Bone marrow (tissue), 2 donors: ENCODE measurements around the gene CBR3.

Source experiments
- DNase-seq, 2 donors: peaks; one replicate each; lab custom pipeline; 2025; lab: John Stamatoyannopoulos, UW

Gene CBR3

DNA sequence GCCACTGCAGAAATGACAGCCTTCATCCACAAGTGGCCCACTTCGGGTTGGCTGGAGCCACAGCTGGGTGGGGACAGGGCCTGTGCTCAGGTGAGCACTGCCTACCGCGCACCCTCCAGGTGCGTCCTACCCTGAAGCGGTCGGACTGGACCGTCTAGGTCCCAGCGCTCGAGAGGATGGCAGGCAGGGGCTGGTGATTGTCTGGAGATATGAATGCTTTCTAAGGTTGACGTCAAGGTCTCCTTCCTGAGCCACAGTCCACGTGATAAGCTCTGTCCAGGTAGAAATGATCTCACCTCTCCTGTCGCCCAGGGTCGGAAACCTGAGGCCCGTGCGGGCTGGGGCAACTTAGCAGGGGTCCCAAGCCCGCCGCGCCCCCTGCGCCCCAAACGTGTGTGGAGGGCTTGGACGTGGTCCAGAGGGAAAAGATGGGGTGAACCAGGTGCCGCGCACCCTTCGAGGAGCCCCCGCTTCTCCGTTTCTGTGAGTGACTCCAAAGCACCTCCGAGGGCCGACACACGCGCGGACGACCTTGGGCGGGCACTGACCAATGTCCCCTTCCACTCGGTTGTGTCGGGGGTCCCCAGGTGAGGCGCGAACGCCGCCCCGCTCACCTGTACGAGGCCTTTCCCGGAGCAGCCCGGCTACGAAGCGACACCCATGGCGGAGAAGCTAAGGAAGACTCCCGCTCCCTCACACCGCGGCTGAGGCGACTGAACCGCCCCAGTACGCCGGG, 20.9 kb downstream of the CBR3 start:
- no peak for DNase-seq

DNA sequence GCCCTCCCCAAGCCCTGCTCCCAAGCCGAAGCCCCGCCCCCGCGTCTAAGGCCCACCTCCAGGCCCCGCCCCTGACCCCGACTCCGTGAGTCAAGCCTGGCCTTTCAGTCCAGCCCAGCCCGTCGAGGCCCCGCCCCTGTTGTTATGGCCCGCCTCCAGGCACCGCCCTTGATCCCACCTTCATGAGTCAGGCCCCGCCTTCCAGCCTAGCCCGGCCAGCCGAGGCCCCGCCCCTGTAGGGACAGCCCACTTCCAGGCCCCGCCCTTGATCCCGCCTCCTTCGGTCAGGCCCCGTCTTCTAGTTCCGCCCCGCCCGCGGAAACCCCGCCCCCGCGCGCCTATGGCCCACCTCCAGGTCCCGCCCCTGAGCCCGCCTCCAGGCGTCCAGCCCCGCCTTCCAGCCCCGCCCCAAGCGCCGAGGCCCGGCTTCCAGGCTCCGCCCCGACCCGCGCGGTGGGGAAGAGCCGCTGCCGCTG, 21.5 kb downstream of the CBR3 start:
- DNase-seq = peak; percentile 98 to 99

DNA sequence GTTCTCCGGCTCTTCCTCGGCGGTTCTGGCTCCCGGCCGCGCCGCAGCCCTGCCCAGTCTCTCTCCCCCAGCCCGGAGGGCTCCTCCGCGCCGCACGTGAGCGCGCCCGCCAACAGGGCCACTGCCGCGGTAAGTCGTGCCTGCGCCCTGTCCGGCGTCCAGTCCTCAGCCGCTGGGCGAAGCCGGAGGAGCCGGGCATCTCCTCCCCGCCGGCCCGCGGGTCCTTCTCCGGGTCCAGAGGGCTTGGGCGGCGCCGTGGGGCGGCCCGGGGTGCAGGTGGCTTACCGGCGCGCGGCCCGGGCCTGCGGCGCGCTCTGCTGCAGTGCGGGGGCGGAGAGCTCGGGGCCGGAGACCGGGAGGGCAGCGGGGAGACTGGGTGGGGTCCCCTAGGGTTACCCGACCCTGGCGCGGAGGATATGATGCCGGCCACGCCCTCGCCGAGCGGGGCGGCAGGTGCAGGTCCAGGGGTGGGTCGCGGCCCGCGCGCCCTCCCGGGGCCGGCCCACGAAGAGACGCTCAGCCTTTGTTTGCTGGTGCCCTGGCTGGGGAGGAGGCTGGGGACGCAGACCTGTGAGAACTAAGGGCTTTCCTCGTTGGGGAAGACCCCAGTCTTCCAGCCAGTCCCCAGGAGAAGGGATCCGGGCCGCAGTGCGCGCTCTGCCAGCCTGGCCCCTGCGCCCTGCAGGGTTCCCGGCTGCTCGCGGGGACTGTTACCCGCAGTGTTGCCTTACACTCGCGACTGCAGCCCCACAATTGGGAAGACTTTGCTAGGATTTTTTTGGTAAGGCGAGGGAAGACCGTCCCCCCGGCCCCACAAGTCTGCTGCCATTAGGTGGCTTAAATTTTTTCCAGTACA, 22.2 kb downstream of the CBR3 start, which contains the start of gene DOP1B:
Gene DOP1B (plus strand): TSS at position 10 of the 856 bp plus-strand sequence. CDS start 7,910 bp downstream, outside the sequence.
- DNase-seq = no peak

DNA sequence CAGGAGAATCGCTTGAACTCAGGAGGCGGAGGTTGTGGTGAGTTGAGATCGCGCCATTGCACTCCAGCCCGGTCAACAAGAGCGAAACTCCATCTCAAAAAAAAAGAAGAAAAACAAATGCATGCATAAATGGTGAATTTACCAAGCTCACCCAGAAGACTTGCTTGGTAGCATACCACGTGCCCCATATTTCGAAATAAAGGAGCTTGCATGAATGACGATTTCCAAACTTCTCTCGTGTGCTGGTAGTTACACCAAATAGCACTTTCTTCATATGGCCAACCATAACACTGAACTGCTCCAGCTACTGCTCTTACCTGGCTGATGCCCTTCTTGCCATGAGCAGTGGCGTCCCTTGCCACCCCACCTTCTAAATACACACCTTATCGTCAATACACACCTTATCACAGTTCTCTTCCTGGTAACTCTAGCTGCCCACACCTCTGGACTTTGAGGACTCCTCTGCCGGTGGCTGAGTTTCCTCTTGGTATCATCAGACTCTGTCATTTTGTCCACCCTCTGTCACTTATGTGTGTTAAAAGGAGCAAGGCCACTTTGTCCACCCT, 24.6 kb downstream of the CBR3 start:
- no peak for DNase-seq

DNA sequence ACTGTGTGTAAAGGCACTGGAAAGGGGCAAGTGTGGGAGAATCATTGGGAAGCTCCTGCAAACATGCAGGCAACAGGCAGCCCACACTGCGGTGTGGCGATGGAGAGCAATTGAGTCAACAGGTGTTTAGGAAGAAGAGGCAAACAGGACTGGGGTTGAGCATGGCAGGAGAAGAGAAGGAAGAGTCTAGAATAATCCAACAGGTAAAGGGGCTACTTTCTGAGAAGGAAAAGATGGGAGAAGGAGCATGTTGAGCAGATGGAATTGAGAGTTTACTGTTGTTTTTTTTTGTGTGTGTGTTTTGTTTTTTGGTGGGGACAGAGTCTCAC, 25.9 kb downstream of the CBR3 start:
- DNase-seq = no peak

DNA sequence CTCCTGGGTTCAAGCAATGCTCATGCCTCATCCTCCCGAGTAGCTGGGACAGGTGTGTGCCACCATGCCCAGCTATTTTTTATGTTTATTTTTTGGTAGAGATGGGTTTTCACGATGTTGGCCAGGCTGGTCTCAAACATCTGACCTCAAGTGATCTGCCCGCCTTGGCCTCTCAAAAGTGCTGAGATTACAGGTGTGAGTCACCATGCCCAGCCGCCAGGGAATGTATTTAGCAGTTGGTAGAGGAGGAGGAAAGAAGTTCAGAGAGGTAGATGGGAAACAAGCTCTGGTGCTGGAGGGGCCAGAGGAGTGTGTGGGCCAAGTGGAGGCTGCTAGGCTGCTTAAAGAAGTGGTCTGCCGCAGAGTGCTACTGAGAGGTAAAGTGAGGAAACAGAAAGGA, 27.8 kb downstream of the CBR3 start:
- DNase-seq = no peak

DNA sequence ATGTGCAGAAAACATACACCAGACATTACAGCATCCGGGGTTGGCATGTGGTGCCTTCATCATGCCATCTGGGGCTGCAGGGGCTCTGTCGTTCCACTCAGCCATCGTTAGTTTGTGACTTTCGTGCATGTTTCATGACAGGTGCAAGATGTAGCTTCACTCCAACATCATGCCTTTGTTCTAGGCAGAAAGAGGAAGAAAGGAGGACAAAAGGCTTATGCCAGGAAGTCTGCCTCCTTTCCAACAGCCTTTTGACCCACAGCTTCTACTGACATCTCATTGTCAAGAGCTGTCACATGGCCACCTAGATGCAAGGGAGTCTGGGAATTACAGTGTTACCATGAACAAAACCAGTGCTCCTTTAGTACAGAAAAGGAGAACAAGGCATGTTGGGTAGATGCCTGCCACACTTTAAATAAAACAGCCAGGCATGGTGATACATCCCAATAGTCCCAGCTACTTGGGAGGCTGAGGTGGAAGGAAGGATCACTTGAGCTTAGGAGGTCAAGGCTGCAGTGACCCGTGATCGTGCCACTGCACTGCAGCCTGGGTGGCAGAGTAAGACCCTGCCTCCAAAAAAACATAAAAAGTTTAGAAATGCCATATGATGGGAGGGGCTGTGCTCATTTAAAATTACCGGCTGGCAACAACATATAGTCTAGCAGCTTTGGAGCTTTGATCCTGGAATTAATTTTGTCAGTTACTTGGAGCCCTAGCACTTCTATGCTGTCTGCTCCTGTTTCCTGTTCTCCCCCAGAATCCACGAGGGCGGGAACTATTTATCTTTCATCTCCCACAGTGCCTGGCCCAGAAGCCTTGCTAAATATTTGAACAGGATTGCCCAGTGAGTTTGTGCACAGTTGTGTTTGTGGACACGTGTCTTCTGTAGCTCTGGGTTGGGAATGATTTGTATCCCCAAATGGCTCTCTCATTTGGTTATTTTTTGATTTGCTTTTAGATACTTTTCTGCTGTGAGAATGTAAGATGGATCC, 29.2 kb downstream of the CBR3 start:
- DNase-seq = peak in 1 of 2 donors; percentile 37

DNA sequence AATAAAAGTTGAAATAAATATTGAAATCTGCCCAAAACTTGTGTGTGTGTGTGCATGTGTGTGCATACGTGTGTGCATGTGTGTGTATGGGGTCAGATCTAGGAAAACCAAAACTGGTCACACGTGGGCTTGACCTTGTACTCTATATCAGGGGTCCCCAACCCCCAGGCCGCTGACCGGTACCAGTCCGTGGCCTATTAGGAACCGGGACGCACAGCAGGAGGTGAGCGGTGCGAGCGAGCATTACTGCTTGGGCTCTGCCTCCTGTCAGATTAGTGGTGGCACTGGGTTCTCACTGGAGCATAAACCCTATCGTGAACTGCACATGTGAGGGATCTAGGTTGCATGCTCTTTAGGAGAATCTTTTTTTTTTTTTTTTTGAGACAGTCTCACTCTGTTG, 30.5 kb downstream of the CBR3 start:
- no peak for DNase-seq

DNA sequence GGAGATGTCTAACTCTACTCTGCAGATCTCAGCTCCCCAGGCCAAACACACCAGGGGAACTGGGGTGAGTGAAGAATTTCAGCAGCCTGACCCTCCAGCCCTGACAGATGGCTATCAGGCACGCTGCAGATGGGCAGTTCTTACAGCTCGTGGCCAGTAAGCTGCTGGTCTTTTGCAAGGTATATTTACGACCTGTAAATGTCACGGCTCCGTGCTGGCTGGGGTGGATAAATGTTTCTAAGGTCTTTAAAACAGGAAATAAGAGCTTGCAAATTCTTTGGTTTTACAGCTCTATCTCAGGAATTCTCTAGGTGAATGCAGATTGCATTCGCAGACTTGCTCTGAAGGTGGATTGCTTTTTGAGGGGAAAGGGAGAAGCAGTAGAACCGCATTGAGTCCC, 31.8 kb downstream of the CBR3 start:
- DNase-seq = no peak

DNA sequence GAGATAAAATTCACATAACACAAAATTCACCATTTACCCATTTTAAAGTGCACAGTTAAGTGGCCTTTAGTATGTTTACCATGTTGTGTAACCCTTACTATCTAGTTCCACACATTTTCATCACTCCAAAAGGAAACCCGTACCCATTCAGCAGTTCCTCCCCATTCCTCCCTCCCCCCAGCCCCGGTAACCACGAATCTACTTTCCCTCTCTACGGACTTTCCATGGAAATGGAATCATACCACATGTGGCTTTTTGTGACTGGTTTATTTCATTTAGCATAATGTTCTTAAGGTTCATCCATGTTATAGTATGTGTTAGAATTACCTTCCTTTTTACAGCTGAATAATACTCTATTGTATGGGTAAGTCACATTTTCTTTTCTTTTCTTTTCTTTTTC, 32.7 kb downstream of the CBR3 start:
- DNase-seq = no peak

DNA sequence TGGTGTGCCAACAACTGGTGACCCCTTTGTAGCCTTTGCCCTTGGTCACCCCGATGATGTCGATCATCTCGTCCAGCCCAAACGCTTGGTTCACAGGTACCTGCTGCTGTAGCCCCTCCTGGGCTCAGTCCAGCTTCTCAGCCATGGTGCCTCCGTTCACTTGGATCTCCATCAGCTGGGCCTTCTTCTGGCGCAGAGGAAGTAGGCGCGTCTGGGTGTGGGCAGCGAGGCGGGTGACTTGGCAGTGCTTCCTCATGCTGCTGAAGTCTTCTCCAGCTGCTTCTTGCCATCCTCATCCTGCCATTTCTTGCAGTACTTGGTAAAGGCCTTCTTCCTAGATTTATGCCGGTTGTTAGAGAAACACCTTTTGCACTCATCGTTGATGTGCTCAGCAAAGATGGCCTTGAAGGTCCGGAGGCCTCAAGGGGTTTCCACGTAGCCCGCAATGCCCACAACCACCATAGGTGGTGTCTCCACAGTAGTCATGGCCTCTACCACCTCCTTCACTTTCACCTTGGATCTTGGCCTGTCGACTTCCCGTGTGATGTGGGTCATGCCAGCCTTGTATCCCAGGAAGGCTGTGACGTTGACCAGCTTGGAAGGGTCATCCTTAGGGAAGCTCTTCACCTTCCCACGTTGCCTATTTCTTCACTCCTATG, 34.7 kb downstream of the CBR3 start:
- DNase-seq = no peak

DNA sequence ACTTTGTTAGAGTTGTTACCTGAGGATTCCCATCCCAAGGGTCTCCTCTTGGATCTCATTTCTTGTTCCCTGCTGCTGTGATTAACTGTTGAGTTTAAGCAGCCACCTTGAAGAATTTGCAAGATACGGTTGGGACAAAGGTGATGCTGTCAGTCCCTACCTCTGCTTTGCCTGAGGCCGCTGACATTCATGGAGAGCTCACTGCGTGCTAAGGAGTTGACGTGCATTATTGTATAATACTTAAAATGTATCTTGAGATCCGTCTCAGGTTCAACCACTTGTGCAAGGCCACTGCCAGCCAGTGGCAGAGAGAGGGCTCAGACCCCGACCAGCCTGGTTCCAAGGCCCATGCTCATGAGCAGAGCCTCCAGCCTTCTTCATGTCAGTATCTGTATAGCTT, 35.9 kb downstream of the CBR3 start:
- no peak for DNase-seq

DNA sequence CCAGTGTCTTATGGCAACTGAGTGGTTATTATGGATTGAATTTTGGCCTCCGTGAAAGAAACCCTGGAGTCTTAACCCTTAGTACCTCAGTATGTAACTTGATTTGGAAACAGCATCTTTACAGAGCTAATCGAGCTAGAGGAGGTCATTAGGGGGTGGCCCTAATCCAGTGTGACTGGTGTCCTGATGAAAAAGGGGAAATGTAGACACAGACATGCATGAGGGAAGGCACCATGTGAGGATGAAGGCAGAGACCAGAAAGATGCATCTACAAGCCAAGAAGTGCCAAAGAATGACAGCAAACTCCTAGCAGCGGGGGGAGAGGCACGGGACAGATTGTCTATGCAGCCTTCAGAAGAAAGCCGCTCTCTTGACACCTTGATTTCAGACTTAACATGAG, 36.5 kb downstream of the CBR3 start:
- DNase-seq = no peak

DNA sequence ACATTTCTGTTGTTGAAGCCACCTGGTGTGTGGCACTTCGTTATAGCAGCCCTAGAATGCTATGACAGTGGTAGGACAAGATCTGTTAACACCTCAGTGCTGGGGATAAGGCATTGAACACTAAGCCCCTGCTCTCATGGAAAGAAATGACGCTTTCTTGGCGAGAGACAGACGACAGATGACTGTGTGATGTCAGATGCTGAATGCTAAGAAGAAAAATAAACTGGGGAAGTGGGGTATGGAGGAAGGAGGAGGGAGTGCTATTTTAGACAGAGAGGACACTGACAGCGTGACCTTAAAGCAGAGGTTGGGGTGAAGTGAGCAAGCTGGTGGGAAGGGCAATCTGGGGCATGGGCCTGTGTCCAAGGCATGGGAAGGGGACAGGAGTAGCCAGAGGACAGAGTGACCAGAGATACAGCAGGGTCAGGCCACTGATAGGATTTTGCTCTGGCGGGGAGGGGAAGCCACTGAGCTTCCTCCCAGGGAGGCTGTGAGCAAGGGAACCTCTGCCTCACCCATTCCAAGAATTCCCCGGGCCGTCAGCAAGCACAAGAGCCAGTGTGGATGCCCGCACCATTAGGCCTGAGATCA, 37.0 kb downstream of the CBR3 start:
- DNase-seq = peak in 1 of 2 donors; percentile 16

DNA sequence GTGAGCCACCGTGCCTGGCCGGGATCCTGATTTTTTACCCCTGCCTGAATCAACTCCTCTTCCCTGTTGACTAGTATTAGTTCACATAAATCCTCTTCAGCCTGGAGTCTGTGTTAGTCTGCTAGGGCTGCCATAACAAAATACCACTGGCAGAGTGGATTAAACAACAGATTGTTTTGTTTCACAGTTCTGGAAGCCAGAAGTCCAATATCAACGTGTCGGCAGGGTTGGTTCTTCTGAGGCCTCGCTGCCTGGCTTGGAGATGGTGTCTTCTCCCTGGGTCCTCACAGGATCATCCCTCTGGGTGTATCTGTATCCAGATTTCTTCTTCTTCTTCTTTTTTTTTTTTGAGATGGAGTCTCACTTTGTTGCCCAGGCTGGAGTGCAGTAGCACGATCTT, 39.9 kb downstream of the CBR3 start:
- no peak for DNase-seq

DNA sequence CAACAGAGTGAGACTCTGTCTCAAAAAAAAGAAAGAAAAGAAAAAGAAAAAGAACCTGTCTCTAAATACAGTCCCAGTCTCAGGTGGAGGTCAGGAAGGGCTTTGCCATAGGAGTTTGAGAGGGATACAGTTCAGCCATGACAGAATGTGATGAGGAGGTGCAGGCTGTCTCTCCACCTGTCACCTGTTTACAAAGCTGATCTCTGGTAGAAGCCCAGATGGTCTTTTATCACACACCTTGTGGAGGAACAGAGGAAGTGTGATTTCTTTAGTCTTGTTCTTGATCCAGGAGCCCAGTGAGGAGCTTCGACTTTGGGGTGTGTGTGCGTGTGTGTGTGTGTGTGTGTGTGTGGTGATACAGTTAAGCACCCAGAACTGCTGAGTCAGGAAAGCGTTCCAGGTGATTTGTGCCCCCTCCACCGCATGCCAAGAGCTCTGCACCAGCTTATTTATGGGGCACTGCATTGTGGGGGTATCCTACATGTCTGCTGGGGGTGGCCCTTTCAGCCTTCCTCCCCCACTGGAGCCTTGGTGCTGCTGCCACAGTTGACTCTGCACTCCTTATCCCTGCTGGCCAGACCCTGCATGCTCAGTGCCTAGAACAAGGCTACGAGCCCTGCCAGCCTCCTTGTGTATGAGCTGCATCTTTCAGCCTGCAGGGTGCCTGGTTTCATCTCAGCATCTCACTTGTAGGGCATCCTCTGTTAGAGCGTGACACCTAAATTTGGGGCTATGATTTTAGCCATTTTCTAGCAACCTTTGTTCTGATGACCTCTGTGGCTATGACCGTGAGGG, 41.1 kb downstream of the CBR3 start:
- no peak for DNase-seq

DNA sequence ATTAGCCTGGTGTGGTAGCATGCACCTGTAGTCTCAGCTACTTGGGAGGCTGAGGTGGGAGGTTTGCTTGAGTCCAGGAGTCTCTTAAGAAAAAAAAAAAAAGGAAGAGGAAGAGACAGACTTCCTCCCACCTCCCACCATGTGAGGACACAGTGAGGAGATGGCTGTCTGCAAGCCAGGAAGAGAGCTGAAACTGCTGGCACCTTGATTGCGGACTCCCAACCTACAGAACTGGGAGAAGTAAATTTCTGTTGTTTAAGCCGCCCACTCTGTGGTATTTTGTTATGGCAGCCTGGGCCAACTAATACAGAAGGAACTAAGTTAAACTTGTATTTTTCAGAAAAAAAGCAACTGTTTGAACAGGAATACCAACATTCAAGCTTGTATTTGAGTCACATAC, 43.5 kb downstream of the CBR3 start:
- no peak for DNase-seq

DNA sequence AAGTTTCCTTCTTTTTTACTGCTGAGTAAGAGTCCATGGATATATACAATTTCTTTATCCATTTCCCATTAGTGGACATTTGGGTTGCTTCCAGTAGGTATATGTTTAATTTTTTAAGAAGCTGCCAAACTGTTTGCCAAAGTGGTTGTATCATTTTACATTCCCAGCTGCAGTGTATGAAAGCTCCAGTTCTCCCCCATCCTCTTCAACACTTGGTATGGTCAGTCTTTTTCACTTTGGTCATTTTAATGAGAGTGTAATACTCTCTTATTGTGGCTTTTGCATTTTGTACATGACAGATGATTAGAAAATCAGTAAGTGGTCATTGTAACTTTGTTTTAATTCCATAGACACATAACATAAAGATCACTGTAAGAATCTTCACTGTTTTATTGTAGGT, 44.3 kb downstream of the CBR3 start:
- no peak for DNase-seq

DNA sequence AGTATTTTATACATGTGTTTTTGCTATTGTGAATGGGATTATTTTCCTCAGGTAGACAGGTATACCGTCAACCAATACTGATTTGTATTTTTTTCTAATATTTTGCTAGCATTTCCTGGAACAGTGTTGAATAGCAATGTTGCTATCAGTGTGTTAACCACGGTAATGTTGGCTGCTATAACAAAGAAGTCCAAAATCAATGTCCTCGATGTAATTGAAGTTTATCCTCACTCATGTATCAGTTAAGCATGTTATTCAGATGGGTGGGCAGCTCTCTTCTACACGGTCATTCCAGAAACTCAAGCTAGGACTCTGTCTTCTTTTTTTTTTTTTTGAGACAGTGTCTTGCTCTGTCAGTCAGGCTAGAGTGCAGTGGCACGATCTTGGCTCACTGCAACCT, 46.1 kb downstream of the CBR3 start:
- DNase-seq = no peak
